ENCODE measurements around the gene TP53I3.
"Not testable (repeated sequence)": the region's sequence is repeated elsewhere in the genome, so short reads cannot be mapped to it uniquely, and the experiment has no call there.

Gene TP53I3

DNA sequence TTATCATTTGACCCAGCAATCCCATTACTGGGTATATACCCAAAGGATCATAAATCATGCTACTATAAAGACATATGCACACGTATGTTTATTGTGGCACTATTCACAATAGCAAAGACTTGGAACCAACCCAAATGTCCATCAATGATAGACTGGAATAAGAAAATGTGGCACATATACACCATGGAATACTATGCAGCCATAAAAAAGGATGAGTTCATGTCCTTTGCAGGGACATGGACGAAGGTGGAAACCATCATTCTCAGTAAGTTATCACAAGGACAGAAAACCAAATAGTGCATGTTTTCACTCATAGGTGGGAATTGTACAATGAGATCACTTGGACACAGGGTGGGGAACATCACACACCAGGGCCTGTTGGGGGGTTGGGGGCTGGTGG lies 16.1 kb upstream of the TP53I3 start:
- DNase-seq (ENCODE audit: low read depth, low spot score) = not testable (repeated sequence)

- DNase-seq (ENCODE audit: low read depth, low spot score) = not testable (repeated sequence)
Measured at GRCh38 chr2:24095171-24095677, 10.6 kb upstream of the TP53I3 start.

- not testable (repeated sequence) for DNase-seq (ENCODE audit: low read depth, low spot score)
Measured at GRCh38 chr2:24093270-24093669, 8.6 kb upstream of the TP53I3 start.

DNA sequence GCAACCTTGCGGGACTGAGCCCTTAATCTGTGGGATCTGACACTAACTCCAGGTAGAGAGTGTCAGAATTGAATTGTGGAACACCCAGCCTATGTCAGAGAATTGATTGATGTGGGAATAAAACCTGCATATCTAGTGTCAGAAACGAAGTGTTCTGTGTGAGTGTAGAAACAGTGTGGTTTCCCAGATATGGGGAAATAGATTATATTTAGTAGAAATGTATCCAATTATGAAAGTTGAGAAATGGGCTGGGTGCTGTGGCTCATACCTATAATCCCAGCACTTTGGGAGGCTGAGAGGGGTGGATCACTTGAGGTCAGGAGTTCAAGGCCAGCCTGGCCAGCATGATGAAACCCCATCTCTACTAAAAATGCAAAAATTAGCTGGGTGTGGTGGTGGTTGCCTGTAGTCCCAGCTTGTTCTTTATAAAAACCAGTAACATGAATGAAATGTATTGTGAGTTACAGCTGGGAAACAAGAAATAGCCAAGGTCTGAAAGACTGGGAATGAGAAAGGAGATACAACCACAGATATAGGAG lies 4.3 kb upstream of the TP53I3 start:
- DNase-seq (ENCODE audit: low read depth, low spot score) = no peak

DNA sequence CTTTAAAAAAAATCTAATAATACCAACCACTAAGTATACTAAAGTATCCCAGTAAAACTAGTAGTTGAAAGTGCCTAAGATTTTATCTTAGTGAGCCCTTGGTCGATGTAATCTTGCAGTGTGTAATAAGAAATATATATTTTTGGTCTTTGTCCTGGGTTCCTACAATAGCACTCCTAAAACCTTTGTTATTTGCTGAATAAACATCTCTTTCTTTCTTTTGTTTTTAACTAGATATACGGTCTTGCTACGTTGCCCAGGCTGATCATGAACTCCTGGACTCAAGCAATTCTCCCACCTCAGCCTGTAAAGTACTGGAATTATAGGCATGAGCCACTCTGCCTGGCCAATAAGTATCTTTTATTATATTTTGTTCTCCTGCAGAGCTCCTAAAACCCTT lies 2.4 kb upstream of the TP53I3 start:
- no peak for DNase-seq (ENCODE audit: low read depth, low spot score)

DNA sequence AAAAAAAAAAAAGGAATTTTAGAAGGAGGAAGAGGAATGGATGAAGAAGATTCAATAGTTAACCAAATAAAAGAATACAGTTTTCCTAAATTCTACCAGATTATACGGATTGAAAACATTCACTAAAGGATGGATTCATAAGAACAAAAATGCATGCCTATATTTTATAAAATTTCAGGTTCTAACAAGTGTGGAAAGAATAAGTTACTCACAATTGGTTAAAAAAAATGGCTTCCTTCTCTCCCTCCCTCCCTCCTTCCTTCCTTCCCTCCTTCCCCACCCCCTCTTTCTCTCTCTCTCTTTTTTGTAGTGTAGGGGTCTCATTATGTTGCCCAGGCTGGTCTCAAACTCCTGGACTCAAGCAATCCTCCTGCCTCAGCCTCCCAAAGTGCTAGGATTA lies 1.6 kb upstream of the TP53I3 start:
- no peak for DNase-seq (ENCODE audit: low read depth, low spot score)

DNA sequence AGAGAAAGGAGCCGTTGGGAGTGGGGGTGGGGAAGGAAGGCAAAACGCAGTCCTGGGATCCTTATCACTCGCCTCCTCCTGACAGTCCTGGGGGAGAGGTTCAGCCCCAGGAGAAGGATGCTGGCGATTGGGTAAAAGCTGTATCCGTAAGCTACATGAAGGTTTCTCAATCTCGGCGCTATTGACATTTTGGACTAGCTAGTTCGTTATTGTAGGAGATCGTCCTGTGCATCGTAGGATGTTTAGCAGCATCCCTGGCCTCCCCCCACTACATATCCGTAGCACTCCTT lies 511 bp upstream of the TP53I3 start:
- no peak for DNase-seq (ENCODE audit: low read depth, low spot score)

DNA sequence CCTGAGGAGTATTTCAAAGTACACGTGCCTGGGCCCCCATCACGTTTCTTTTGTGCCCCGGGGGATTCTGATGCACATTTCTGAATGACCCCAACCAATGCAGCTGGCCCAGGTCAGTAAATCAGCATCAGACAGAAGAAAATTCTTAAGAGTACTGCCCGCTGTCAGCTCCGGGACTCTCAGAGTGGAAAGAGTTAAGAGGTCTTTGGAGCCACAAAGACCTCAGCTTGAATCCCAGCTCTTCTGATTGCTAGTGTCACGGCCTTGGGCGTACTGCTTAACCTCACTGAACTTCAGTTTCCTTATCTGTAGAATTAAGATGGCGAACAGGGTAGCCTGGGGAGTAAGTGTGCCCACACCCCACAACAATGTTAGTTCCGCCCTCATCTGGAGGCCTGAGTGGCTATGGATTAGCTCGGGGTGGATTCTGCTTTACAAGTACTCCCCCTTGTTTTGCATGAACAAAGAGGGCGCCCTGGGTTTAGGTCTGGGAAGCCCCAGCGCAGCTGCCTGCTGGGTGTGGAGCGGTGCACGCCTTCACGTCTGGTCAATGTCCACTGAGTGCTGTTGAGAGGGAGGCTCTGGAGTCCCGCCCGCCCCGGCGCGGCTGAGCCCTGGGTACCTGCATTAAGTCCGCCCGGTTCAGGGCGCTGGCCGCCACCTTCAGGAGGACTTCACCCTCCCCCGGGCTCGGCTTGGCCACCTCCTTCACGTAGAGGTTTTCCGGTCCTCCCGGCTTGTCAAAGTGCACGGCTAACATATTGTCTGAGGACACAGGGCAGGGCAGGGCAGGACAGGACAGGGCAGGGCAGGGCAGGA lies 858 bp downstream of the TP53I3 start:
- peak; percentile 91 for DNase-seq (ENCODE audit: low read depth, low spot score)

DNA sequence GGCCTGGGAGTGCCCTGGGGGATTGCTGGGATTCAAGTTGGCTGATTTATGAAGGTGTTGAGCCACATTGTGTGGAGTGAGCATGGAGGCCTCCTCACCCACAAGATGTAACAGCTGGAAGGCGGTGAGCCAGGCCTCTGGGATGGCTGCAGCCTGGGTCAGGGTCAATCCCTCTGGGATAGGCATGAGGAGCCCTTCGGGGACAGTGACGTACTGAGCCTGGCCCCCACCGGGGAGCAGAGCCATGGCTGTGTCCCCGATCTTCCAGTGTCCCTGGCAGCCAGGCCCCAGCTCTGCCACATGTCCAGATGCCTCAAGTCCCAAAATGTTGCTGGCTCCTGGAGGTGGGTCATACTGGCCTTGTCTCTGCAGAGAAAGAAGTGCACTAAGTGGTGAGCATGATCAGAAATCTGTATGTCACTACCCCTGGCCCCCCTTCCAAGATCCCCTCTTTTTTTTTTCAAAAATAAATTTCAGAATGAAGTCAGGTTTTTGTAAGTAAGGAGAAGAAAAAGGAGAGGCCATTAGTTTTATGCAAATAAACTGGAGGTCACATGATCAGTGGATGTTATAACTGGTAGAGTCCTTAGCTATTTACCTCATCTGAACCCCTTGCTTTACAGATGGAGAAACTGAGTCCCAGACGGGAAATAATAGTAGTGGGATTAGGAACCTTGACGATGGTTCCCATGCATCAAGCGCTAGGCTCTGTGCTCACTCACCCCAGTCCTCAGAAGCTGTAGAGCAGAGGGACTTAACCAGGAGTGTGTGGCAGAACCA lies 1.7 kb downstream of the TP53I3 start:
- no peak for DNase-seq (ENCODE audit: low read depth, low spot score)

- DNase-seq (ENCODE audit: low read depth, low spot score) = no peak
Measured at GRCh38 chr2:24080701-24081100, 3.9 kb downstream of the TP53I3 start.

- DNase-seq (ENCODE audit: low read depth, low spot score) = no peak
Measured at GRCh38 chr2:24077879-24078278, 6.8 kb downstream of the TP53I3 start.

DNA sequence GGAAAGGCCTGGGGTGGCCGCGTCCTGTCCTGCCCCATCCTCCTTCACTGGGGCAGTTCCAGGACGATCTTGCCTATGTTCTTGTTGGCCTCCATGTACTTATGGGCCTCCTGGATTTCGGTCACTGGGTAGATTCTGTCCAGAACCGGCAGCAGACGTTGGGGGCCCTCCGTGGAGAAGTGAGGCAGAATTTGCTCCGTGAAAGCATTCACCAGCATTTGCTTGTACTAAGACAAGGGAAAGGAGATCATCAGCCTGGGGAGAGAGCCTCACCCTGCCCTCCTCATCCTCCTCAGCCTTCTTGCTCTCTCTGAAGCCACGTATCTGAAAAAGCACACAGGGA lies 7.1 kb downstream of the TP53I3 start:
- DNase-seq (ENCODE audit: low read depth, low spot score) = no peak

DNA sequence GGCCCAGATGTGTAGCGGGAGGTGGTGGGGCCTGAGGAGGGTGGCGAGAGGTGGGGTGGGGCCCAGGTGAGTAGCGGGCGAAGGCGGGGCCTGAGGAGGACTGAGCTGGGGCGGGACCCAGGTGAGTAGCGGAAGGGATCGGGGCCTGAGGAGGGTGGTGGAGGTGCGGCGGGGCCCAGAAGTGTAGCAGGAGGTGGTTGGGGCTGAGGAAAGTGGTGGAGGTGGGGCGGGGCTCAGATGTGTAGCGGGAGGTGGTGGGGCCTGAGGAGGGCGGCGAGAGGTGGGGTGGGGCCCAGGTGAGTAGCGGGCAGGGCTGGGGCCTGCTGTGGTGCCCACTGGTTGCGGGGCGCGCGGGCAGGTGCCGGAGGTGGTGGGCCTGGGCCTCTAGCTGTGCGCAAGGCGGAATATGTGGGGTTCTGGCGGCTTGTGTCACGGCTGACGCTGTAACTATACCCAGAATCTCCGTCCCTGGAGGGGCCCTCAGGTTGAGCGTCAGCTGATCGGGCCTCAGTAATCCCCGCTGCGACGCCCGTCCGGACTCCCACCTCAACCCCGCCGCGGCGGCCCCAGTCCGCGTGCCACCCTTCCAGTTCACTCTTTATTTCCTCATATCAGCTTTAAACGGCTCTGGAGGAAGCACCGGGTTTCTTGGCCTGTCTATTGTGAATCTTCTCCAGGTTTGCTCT lies 7.6 kb downstream of the TP53I3 start:
- peak; percentile 44 for DNase-seq (ENCODE audit: low read depth, low spot score)

- peak; percentile 99 for DNase-seq (ENCODE audit: low read depth, low spot score)
Measured at GRCh38 chr2:24075915-24076848, 8.5 kb downstream of the TP53I3 start, which contains the start of gene SF3B6. Gene SF3B6, minus strand, starts transcription at chr2:24076326. Its CDS starts 97 bp downstream, at chr2:24076229.

GRCh38 chr2:24075259-24075658 lies 9.4 kb downstream of the TP53I3 start:
- DNase-seq (ENCODE audit: low read depth, low spot score) = no peak

GRCh38 chr2:24073816-24074215 lies 10.8 kb downstream of the TP53I3 start:
- DNase-seq (ENCODE audit: low read depth, low spot score) = no peak

- DNase-seq (ENCODE audit: low read depth, low spot score) = no peak
Measured at GRCh38 chr2:24072259-24072658, 12.4 kb downstream of the TP53I3 start.

DNA sequence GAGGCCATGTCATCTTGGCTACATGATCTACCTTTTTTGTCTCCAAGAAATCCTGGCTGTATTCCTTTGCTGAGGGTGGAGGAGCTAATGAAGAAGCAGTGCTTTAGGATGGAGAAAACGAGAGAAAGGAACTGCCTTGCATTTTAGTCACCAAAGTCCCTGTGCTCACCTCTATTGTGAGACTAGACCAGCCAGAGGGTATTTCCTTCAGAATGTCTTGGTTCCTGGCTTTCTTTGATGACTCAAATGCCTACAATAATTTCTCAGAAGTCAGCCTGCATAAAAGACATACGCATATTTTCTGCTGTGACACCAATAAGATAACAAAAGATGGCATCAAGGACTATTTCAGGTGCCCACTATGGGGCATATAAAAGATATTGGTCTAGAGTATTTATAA lies 19.3 kb downstream of the TP53I3 start:
- no peak for DNase-seq (ENCODE audit: low read depth, low spot score)

DNA sequence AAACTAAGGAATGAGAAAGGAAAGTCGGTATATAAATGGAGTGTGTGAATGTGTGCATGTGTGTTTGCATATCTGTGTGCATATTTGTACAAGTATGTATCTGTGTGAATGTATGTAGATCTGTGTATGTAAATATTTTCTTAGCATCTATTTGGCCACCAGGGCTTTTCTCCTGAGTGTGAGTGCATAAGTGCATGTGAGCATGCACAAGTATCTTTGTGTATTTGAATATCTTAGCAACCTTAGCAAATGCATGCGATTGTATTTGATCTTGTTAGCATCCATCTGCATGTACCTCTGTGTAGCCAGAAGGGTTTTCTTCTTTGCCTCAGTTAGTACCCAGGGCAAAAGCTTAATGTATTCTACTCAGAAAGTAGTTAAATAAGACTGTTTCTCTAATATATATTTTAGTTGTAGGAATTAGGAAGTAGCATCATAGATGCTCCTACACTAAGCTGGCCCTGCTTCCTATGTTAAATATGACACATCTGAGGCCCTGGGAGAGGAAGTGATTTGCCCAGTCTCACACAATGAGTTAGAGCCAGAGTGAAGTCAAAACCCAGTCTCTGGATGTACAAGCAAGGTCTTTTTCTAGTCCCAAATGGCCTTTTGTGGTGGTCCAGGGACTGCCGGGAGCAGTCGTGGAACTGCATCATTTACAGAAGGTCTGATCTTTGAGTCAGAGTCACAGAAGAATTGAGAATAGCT lies 25.9 kb downstream of the TP53I3 start:
- DNase-seq (ENCODE audit: low read depth, low spot score) = no peak

DNA sequence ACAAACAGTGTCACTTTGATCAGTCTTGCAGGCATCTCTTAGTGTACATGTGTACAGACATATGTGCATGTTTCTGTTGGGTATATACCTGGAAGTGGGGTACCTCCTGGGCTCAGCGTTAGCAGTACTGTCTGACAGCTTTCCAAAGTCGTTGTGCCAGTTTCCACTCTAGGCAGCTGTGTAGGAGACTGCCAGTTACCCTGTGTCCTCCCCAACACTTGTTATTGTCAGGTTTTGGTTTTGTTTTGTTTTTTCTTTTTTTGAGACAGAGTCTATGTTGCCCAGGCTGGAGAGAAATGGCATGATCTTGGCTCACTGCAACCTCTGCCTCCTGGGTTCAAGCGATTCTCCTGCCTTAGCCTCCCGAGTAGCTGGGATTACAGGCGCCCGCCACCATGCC lies 28.9 kb downstream of the TP53I3 start:
- no peak for DNase-seq (ENCODE audit: low read depth, low spot score)

Measured in astrocyte of the hippocampus (primary cell).